Spleen (tissue), 11 donors: ENCODE measurements around the gene BRAF. TPM values are rescaled to one million over a fixed set of nuclear protein-coding genes. Genes with fewer than 3 reads are reported as not detected.

Source experiments
- DNase-seq: peaks from one replicate; pipeline ENCODE4 v3.0.0-alpha.2; 2020
- H3K27ac ChIP-seq, 8 donors: fragments of 200-600 bp; sonication (generic) in 7 of 8; 1 replicate in 4 of 8; 2 replicates in 4 of 8; pipeline versions ENCODE4 v1.5.0 to v1.8.0; 2016 to 2021; ENCODE audit warnings: inconsistent platforms in 4 of 8, mild to moderate bottlenecking in 4 of 8, moderate library complexity in 1 of 8
- H3K27me3 ChIP-seq, 7 donors: fragments of 200-600 bp; sonication (generic) in 6 of 7; replicated peaks in 1 of 7; 1 replicate in 4 of 7; 2 replicates in 3 of 7; pipeline versions ENCODE4 v1.5.0 to v1.8.0; 2016 to 2021; ENCODE audit warnings: inconsistent platforms in 3 of 7, mild to moderate bottlenecking in 1 of 7
- H3K36me3 ChIP-seq, 6 donors: fragments of 200-600 bp; sonication (generic) in 5 of 6; 1 replicate in 4 of 6; 2 replicates in 2 of 6; pipeline versions ENCODE4 v1.5.0 to v1.8.0; 2016 to 2021; ENCODE audit warnings: inconsistent platforms in 2 of 6
- H3K4me1 ChIP-seq, 6 donors: fragments of 200-600 bp; sonication (generic) in 5 of 6; 1 replicate in 3 of 6; 2 replicates in 3 of 6; pipeline versions ENCODE4 v1.5.0 to v1.8.0; 2016 to 2021; ENCODE audit warnings: inconsistent platforms in 3 of 6
- H3K4me3 ChIP-seq, 8 donors: fragments of 200-600 bp; sonication (generic) in 7 of 8; 1 replicate in 4 of 8; 2 replicates in 4 of 8; pipeline versions ENCODE4 v1.5.0 to v1.8.0; 2016 to 2021; ENCODE audit warnings: inconsistent platforms in 4 of 8, mild to moderate bottlenecking in 4 of 8, moderate library complexity in 2 of 8
- H3K9me3 ChIP-seq, 8 donors: fragments of 200-600 bp; sonication (generic) in 7 of 8; 1 replicate in 4 of 8; 2 replicates in 4 of 8; pipeline versions ENCODE4 v1.5.0 to v1.8.0; 2016 to 2021; ENCODE audit warnings: inconsistent platforms in 4 of 8
- CTCF ChIP-seq, 11 experiments: fragments of 200-600 bp in 7 of 11; fragments of 450-650 bp in 4 of 11; sonication (generic) in 4 of 11; IDR thresholded peaks in 8 of 11; conservative IDR thresholded peaks in 3 of 11; 1 replicate in 7 of 11; 2 replicates in 4 of 11; pipeline versions ENCODE4 v1.4.0 to v1.8.0; 2016 to 2021; ENCODE audit warnings: antibody characterized with exemption in 11 of 11, inconsistent platforms in 4 of 11, mild to moderate bottlenecking in 1 of 11
- POLR2A ChIP-seq, 3 donors: fragments of 450-650 bp; IDR thresholded peaks; one replicate each; pipeline ENCODE4 v1.5.1; 2017; ENCODE audit warnings: antibody characterized with exemption in 3 of 3, mild to moderate bottlenecking in 1 of 3
- POLR2AphosphoS5 ChIP-seq, 3 donors: sonication (generic); formaldehyde crosslinking; IDR thresholded peaks; one replicate each; pipeline ENCODE4 v1.5.1; 2017; ENCODE audit warnings: antibody characterized with exemption in 3 of 3
- WGBS, 5 donors: extraction: QIAGEN DNeasy Blood & Tissue Kit in 3 of 5; methylation state at CpG; one replicate each; pipeline versions ENCODE4 v1.1.5 to v1.1.7; 2013 to 2018; 5-methylcytosine and 5-hydroxymethylcytosine counted together
- intact Hi-C: fragments of 100-400 bp; cut with DNase I; formaldehyde crosslinking; loops from one replicate; pipeline ENCODE4 v1.15.0; 2023; ENCODE audit warnings: low total_unique reads
- polyA plus RNA-seq, 3 donors: library from polyadenylated mRNA; stranded (reverse); fragments of 200-250 nt; gene quantifications; one replicate each; pipeline ENCODE4 v1.2.1, GENCODE V29; 2013
- total RNA-seq, 7 donors: library from RNA; depleted of rRNA in 3 of 7; stranded (reverse); fragments of >200 nt in 3 of 7; fragmentation: NEBNext Ultra II Directional in 4 of 7; extraction: Animal tissue kit (Norgen Biotek cat#: 25700) in 4 of 7; gene quantifications; one replicate each; pipeline versions ENCODE4 v1.1.0 to v1.2.1, GENCODE V29; 2016 to 2021
- donor health status: healthy with polysubstance abuse.
- donor health status: DM: no; HTN: no; CAD: no; lungs with moderate emphysema.
- donor health status: DM: no; HTN: no; CAD: no.
- donor health status: Bipolar disorder and iron deficiency.
- donor health status: healthy.
- donor health status: DM: no; HTN: no; CAD: no.
- donor health status: DM: yes; HTN: yes; CAD: no.

BRAF gene
- total and polyA plus RNA-seq, 10 donors = 4.3 to 82.7 (median 49.3) TPM

GRCh38 chr7:140697447-140698143, 227.1 kb downstream of the BRAF start:
- Histone ChIP-seq H3K27me3 (no peaks in the 10 kb centered on the region), H3K4me3 (peak overlapping the region; percentile 83 to 100 (median 96)), H3K4me1 (peaks cover 13 to 36% (median 28%) of the 10 kb centered on the region in 6 donors), H3K27ac (peak overlapping the region; percentile 90 to 99 (median 96)), H3K9me3 (no peaks in the 10 kb centered on the region), H3K36me3 (peaks cover 0 to 15% (median 0%) of the 10 kb centered on the region in 6 donors)
- WGBS, 5 donors = 27 to 35% (median 28%) methylated on average over 21 to 24 of the region's 24 CpGs
- DNase-seq = no peak
- TF ChIP-seq CTCF (IDR thresholded peaks at IDR 0.05 in 8 of 11, conservative IDR thresholded peaks at IDR 0.05 in 3 of 11) = no peak
- no peak for TF ChIP-seq POLR2AphosphoS5 (IDR thresholded peaks at IDR 0.05)
- no peak for TF ChIP-seq POLR2A (IDR thresholded peaks at IDR 0.05)
- intact Hi-C loops = loop anchor here (10.0 kb wide), 1 partner anchor 317 kb away; the partner anchor contains the start of gene MRPS33

- WGBS, 5 donors = 0% methylated on average over 31 to 82 of the region's 82 CpGs
- H3K4me3 ChIP-seq = peak within 1 kb of the TSS; percentile 83 to 100 (median 96)
- intact Hi-C loops = loop anchor here (10.0 kb wide), 1 partner anchor 318 kb away; the partner anchor contains the start of gene MRPS33
Measured at GRCh38 chr7:140696680-140697446, 227.9 kb downstream of the BRAF start, which contains the start of gene NDUFB2. TSS of gene NDUFB2 (plus strand) at chr7:140696708. CDS start at chr7:140696745, 37 bp downstream.

GRCh38 chr7:140696024-140696679, 228.6 kb downstream of the BRAF start:
- Histone ChIP-seq H3K9me3 (no peaks in the 10 kb centered on the region), H3K4me3 (peak overlapping the region; percentile 83 to 100 (median 96)), H3K27me3 (no peaks in the 10 kb centered on the region), H3K4me1 (peaks cover 13 to 36% (median 28%) of the 10 kb centered on the region in 6 donors), H3K27ac (peak overlapping the region; percentile 90 to 99 (median 96)), H3K36me3 (peaks cover 0 to 29% (median 3%) of the 10 kb centered on the region in 6 donors)
- intact Hi-C loops = loop anchor here (10.0 kb wide), 1 partner anchor 319 kb away; the partner anchor contains the start of gene MRPS33
- DNase-seq = peak; percentile 73
- 26 to 36% (median 31%) methylated on average over 22 to 23 of the region's 23 CpGs for WGBS, 5 donors
- TF ChIP-seq POLR2AphosphoS5 (IDR thresholded peaks at IDR 0.05) (no peak), CTCF (IDR thresholded peaks at IDR 0.05 in 8 of 11, conservative IDR thresholded peaks at IDR 0.05 in 3 of 11) (no peak), POLR2A (IDR thresholded peaks at IDR 0.05) (no peak)

More at GRCh38 chr7:140696680-140697446, 227.9 kb downstream of the BRAF start, which contains the start of gene NDUFB2:
- peak; percentile 99 for DNase-seq
- Histone ChIP-seq H3K27ac (peak within 1 kb of the TSS; percentile 90 to 99 (median 96)), H3K36me3 (peaks cover 0 to 22% (median 0%) of the 10 kb centered on the region in 6 donors), H3K4me1 (peaks cover 13 to 36% (median 28%) of the 10 kb centered on the region in 6 donors), H3K9me3 (no peaks in the 10 kb centered on the region), H3K27me3 (no peaks in the 10 kb centered on the region)
- TF ChIP-seq POLR2AphosphoS5 (IDR thresholded peaks at IDR 0.05) (peak; percentile 97 to 98 (median 97)), CTCF (IDR thresholded peaks at IDR 0.05 in 8 of 11, conservative IDR thresholded peaks at IDR 0.05 in 3 of 11) (peak in 2 of 11 experiments; percentile 4 to 24), POLR2A (IDR thresholded peaks at IDR 0.05) (peak in 2 of 3 donors; percentile 80 to 89)
